ENCODE results near the gene FABP1.

Gene FABP1

GRCh38 chr2:88127888-88128653 lies at the start of gene FABP1:
Gene FABP1 (minus strand): TSS chr2:88128062. CDS start chr2:88128017, 45 bp downstream.
- DNase-seq = no peak

GRCh38 chr2:88177556-88177955 lies 49.7 kb upstream of the FABP1 start:
- peak; percentile 44 for DNase-seq

GRCh38 chr2:88176352-88176984 lies 48.6 kb upstream of the FABP1 start:
- no peak for DNase-seq

DNA sequence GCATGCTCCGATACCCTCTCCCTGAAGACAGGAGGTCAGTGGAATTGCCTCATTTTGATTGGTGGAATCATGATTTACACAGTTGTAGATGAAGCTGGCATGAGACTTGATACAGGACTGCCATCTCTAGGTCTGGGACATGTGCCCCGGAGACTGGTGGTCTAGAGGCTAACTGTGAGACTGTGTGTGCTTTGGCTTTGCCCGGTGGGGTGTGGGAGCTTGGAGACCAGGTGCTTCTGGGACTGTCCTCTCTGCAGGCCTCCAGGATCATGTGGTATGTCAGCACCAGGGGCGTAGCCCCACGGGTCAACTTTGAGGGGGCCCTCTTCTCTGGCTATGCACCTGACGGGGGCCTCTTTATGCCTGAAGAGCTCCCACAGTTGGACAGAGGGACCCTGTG lies 45.0 kb upstream of the FABP1 start:
- DNase-seq = no peak

- no peak for DNase-seq
Measured at GRCh38 chr2:88171966-88172365, 44.1 kb upstream of the FABP1 start.

- peak; percentile 19 for DNase-seq
Measured at GRCh38 chr2:88170472-88170892, 42.6 kb upstream of the FABP1 start.

DNA sequence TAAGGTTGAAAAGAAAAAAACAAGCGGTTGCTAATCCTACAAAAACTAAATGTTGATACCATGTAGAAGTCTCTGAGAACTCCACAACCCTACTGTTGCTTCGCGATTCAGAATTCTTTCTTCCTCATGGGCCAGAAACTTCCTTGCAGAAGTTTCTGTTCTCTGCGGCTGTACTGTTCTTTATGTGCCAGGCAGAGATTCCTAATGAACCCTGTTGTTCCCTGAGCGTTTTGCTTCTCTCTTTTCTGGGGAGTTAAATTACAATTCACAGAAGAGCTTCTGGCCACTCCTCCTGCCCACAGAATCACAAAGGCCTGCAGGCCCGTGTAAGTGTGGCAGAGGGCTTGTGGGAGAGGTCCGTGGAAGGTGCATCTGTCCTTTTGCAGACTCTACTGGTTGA lies 40.5 kb upstream of the FABP1 start:
- no peak for DNase-seq

- peak; percentile 14 for DNase-seq
Measured at GRCh38 chr2:88167740-88168139, 39.9 kb upstream of the FABP1 start.

DNA sequence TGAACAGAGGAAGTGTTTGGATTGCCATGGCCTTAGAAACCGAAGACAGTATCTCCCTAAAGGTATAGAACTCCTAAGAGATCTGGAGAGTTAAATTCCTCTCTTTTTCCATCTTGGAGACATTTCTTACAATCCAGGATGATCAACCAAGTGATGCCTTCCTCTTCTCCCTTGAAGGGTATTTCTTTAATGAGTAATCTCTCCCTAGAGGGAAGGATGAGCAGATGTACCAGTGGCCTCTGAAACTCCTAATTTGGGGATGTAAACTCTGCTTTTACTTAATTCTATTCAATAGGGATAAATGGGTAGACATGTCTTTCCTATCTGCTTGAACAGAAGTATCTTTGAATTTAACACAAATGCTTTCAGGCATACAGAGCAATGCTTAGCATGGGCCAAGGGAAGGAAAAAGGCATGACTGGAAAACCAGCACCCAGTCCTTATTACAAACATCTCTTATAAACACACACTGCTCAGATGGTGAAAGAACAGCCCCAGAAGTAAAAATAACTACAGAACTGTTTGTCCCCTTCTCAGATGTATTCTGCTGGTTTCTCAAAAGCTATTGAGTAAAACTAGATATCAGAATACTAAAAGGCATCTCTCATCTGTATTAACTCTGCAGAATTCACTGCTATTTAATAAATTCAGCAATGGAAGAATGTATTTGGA lies 37.6 kb upstream of the FABP1 start:
- DNase-seq = no peak

- DNase-seq = no peak
Measured at GRCh38 chr2:88161446-88162244, 33.8 kb upstream of the FABP1 start.

- DNase-seq = no peak
Measured at GRCh38 chr2:88160517-88160916, 32.7 kb upstream of the FABP1 start.

DNA sequence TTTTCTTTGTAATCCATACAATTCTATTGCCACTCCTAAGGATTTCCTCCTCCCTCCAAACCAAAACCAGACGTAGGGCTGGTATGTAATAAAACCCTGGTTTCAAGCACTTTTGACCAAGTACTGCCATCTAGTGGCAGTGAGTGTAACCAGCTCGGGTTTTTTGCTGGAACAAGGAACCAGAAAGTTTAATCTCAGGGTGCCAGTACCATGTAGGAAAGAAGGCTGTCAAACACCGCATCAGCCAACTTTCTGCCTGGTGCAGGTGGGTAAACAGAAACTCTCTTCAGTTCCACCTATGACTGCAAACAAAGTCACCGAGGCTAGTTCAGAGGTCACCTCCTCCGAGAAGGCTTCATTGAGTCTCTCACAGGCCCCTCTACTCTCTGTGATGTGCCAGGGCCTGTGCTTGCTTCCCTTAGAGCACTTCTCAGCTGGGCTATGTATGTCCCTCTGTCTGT lies 32.1 kb upstream of the FABP1 start:
- peak; percentile 74 for DNase-seq

DNA sequence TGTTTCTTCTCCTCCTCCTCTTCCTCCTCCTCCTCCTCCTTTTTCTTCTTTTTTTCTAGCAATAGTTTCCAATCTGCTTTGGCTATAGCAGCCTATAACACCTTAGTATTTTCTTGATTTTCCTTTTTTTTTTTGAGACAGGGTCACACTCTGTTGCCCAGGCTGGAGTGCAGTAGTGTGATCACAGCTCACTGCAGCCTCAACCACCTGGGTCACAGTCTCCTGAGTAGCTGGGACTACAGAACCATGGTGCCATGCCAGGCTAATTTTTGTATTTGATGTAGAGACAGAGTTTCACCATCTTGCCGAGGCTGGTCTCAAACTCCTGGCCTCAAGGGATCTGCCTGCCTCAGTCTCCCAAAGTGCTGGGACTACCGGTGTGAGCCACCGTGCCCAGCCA lies 31.6 kb upstream of the FABP1 start:
- DNase-seq = no peak

DNA sequence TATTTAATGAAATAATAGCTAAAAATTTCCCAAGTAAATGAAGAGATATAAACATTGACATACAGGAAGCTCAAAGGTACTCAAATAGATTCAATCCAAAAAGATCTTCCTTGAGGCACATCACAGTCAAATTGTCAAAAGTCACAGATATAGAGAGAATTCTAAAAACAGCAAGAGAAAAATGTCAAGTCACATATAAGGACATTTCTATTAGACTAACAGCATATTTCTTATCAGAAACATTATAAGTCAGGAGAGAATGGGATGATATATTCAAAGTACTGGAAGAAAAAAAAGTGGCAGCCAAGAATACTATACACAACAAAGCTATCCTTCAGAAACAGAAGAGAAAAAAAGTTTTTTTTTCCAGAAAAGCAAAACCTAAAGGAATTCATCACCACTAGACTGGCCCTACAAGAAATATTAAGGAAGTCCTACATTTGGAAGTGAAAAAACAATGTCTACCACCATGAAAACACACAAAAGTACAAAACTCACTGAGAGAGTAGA lies 21.1 kb upstream of the FABP1 start:
- DNase-seq = no peak

DNA sequence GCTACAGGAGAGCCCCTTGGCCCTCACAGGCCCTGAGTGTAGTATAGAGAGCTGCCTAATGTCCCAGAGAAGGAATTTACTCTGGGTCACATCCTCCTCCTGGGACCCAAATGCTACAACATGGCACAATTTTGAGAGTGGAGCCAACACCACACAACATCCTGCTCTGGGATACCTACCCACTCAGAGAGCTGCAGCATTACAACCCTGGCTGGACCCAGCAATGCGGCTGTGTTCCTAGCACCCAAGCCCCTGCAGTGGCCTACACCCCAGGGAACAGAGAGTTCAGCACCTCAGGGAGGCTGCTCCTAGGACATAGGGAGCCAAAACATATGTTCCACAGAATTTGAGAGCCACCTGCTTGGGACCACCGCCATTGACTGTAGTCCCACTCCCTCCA lies 19.3 kb upstream of the FABP1 start:
- no peak for DNase-seq

- no peak for DNase-seq
Measured at GRCh38 chr2:88146590-88146989, 18.7 kb upstream of the FABP1 start.

- no peak for DNase-seq
Measured at GRCh38 chr2:88144914-88145497, 17.1 kb upstream of the FABP1 start.

- DNase-seq = no peak
Measured at GRCh38 chr2:88144271-88144670, 16.4 kb upstream of the FABP1 start.

DNA sequence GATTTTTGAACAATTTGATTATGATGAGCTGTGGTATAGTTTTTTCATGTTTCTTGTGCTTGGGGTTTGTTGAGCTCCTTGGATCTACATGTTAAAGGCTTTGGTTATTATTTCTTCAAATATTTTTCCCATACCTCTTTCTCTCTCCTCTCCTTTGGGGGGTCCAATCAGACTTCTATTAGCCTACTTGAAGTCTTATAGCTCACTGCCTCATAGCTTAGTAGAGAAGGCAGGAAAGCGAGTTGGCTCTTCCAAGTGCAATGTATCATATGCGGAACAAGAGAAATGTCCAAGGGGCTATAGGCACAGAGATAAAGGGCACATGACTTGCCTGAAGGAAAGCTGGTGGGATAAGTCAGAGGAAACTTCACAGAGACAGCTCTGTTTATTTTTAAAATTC lies 14.1 kb upstream of the FABP1 start:
- no peak for DNase-seq

DNA sequence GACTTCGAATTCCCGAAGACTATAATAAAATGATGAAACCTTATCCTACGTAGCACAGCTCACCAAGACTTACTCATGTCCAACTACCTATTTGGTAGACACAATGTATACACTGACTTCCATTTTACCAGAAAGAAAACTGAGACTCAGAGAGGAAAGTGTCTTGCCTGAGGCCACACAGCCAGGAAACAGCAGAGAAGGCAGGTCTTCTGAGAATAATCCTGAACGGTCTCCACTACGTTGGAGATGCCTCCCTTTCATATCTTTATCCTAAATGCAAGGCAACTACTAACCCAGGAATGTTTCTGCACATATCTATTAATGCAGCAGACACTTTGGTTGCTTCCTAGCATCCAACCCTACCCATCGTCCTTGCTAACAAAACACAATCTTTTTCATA lies 11.9 kb upstream of the FABP1 start:
- no peak for DNase-seq

GRCh38 chr2:88139203-88139702 lies 11.4 kb upstream of the FABP1 start:
- DNase-seq = no peak

DNA sequence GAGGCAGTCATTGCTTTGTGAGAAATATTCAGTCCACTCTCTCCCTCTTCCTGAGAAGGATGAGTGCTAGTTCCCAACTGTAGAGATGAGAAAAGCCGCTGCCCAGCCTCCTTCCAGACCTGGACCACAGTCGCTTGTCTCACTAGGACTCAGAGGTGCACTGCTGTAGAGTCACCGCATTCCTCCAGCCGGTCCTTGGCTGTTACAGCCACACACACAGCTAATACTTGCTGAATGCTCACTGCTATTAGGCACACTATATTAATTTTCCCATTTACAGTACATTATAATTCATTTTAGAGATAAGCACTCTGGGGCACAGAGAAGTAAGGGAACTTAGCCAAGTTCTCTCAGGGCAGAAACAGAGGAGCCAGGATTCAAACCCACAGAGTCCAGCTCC lies 10.0 kb upstream of the FABP1 start:
- DNase-seq = no peak
